Breast epithelium (tissue), 4 donors: ENCODE data around the gene BAG5. TPM values are rescaled to one million over a fixed set of nuclear protein-coding genes. Genes with fewer than 3 reads are reported as not detected.
A peak's percentile ranks its signal among the peaks of the same experiment; 100 is the strongest.

Source experiments
- DNase-seq, 2 donors: peaks; one replicate each; pipeline ENCODE4 v3.0.0-alpha.2; 2019; ENCODE audit warnings: low spot score in 2 of 2
- H3K27ac ChIP-seq, 2 donors: fragments of 200-600 bp; sonication (generic) in 1 of 2; one replicate each; pipeline ENCODE4 v1.5.1; 2016 to 2019; ENCODE audit warnings: mild to moderate bottlenecking in 1 of 2
- H3K27me3 ChIP-seq, 2 donors: fragments of 200-600 bp; sonication (generic) in 1 of 2; one replicate each; pipeline versions ENCODE4 v1.5.1 to v1.6.0; 2017 to 2019; ENCODE audit warnings: control low read depth in 1 of 2, mild to moderate bottlenecking in 1 of 2
- H3K36me3 ChIP-seq: fragments of 200-600 bp; one replicate; pipeline ENCODE4 v1.5.1; 2019
- H3K4me1 ChIP-seq, 2 donors: fragments of 200-600 bp; sonication (generic); one replicate each; pipeline ENCODE4 v1.5.1; 2016 to 2019; ENCODE audit warnings: control low read depth in 1 of 2
- H3K4me3 ChIP-seq, 3 donors: fragments of 200-600 bp; sonication (generic); 1 replicate in 2 of 3; 2 replicates in 1 of 3; pipeline ENCODE4 v1.5.1; 2016 to 2019; ENCODE audit warnings: mild to moderate bottlenecking in 3 of 3, moderate library complexity in 2 of 3
- H3K9me3 ChIP-seq, 2 donors: fragments of 200-600 bp; sonication (generic) in 1 of 2; one replicate each; pipeline ENCODE4 v1.5.1; 2016 to 2019; ENCODE audit warnings: control low read depth in 1 of 2
- CTCF ChIP-seq, 3 donors: fragments of 450-650 bp; IDR thresholded peaks; one replicate each; pipeline ENCODE4 v1.5.1; 2016 to 2017; ENCODE audit warnings: antibody characterized with exemption in 3 of 3, mild to moderate bottlenecking in 3 of 3, moderate library complexity in 3 of 3
- POLR2A ChIP-seq: fragments of 450-650 bp; IDR thresholded peaks from one replicate; pipeline ENCODE4 v1.6.1; 2016; ENCODE audit warnings: antibody characterized with exemption, mild to moderate bottlenecking, moderate library complexity
- POLR2AphosphoS5 ChIP-seq, 3 donors: sonication (generic); formaldehyde crosslinking; IDR thresholded peaks; one replicate each; pipeline ENCODE4 v1.6.1; 2017; ENCODE audit warnings: antibody characterized with exemption in 3 of 3
- intact Hi-C: fragments of 100-400 bp; cut with DNase I; formaldehyde crosslinking; loops from one replicate; pipeline ENCODE4 v1.15.1; 2023; ENCODE audit warnings: low total_unique reads
- total RNA-seq, 3 donors: library from RNA; depleted of rRNA; stranded (reverse); fragments of >200 nt; gene quantifications; one replicate each; pipeline ENCODE4 v1.1.0, GENCODE V29; 2016

The BAG5 gene
- total RNA-seq, 3 donors from 2014 or later = 29.5 to 45.4 (median 38.5) TPM

- Histone ChIP-seq H3K9me3 (no peaks in the 10 kb centered on the region), H3K4me3 (no peak overlapping the region), H3K4me1 (peaks cover 41 to 46% of the 10 kb centered on the region in 2 donors), H3K36me3 (no peaks in the 10 kb centered on the region), H3K27ac (peak overlapping the region in 1 of 2 donors; percentile 89), H3K27me3 (no peaks in the 10 kb centered on the region)
- DNase-seq = no peak
- TF ChIP-seq POLR2AphosphoS5 (IDR thresholded peaks at IDR 0.05) (no peak), POLR2A (no peak), CTCF (IDR thresholded peaks at IDR 0.05) (no peak)
- intact Hi-C loops = no loop called here
Observed at GRCh38 chr14:103545219-103545914, 17.1 kb downstream of the BAG5 start.

- no peak for DNase-seq
- intact Hi-C loops = no loop called here
- H3K27ac ChIP-seq = peak overlapping the region in 1 of 2 donors; percentile 89
- peaks cover 33 to 44% of the 10 kb centered on the region in 2 donors for H3K4me1 ChIP-seq
- peak overlapping the region in 1 of 3 donors; percentile 46 for H3K4me3 ChIP-seq
- H3K27me3 ChIP-seq = no peaks in the 10 kb centered on the region
- H3K36me3 ChIP-seq = no peaks in the 10 kb centered on the region
- TF ChIP-seq POLR2A (no peak), POLR2AphosphoS5 (IDR thresholded peaks at IDR 0.05) (no peak), CTCF (IDR thresholded peaks at IDR 0.05) (no peak)
- H3K9me3 ChIP-seq = no peaks in the 10 kb centered on the region
Observed at GRCh38 chr14:103544388-103545218, 17.9 kb downstream of the BAG5 start.

- peak overlapping the region in 1 of 2 donors; percentile 89 for H3K27ac ChIP-seq
- intact Hi-C loops = no loop called here
- no peak for DNase-seq
- H3K4me1 ChIP-seq = peaks cover 33 to 36% of the 10 kb centered on the region in 2 donors
- TF ChIP-seq POLR2A (no peak), POLR2AphosphoS5 (IDR thresholded peaks at IDR 0.05) (no peak), CTCF (IDR thresholded peaks at IDR 0.05) (no peak)
- peak overlapping the region in 1 of 3 donors; percentile 46 for H3K4me3 ChIP-seq
- H3K27me3 ChIP-seq = no peaks in the 10 kb centered on the region
- no peaks in the 10 kb centered on the region for H3K9me3 ChIP-seq
- H3K36me3 ChIP-seq = no peaks in the 10 kb centered on the region
Observed at GRCh38 chr14:103543721-103544387, 18.6 kb downstream of the BAG5 start.

GRCh38 chr14:103543140-103543539 is 19.3 kb downstream of the BAG5 start:
- Histone ChIP-seq H3K27ac (peak overlapping the region in 1 of 2 donors; percentile 89), H3K9me3 (no peaks in the 10 kb centered on the region), H3K27me3 (no peaks in the 10 kb centered on the region), H3K4me1 (peaks cover 36 to 39% of the 10 kb centered on the region in 2 donors), H3K36me3 (no peaks in the 10 kb centered on the region), H3K4me3 (peak overlapping the region in 1 of 3 donors; percentile 29)
- intact Hi-C loops = no loop called here
- no peak for DNase-seq
- TF ChIP-seq POLR2AphosphoS5 (IDR thresholded peaks at IDR 0.05) (no peak), POLR2A (no peak), CTCF (IDR thresholded peaks at IDR 0.05) (no peak)
